HK-2 (cell line): ENCODE measurements around the gene IFNA7.
"Not testable (repeated sequence)": the region's sequence is repeated elsewhere in the genome, so short reads cannot be mapped to it uniquely, and the experiment has no call there.

Source experiments
- DNase-seq: peaks from one replicate; pipeline ENCODE4 v3.0.0-alpha.2; 2018; ENCODE audit not compliant: unreplicated experiment

IFNA7 gene

GRCh38 chr9:21182810-21183736, 18.9 kb downstream of the IFNA7 start:
- not testable (repeated sequence) for DNase-seq

DNA sequence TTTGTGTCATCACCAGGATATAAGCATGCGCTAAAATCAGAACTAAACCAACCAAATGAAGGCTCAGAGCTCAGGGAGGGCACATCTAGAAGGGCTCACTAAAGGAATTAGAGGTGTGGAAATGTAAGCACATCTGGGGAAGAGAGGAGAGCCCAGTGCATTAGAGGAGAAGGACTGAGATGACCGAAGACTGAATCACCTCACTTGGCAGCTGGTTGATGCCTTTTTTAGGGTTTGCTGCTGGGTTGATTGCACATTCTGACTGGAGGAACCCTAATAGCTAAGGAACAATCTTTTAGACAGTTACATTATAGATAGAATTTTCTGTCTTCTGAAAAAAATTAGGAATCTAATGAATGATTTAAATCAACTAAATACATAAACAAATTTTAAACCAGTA, 27.3 kb downstream of the IFNA7 start:
- no peak for DNase-seq

DNA sequence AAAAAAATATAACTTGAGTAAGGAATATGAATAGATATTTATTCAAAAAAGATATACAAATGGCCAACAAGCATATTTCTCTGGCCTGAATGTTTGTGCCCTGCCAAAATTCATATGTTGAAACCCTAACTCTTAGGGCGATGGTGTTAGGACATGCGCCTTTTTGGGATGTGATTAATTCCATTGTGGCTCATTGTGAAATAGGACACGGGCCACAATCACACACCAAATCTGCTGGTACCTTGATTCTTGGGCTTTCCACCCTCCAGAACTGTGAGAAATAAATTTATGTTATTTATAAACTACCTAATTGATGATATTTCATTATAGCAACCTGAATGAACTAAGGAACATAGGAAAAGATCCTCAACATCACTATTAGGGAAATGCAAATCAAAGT, 29.8 kb downstream of the IFNA7 start:
- no peak for DNase-seq

DNA sequence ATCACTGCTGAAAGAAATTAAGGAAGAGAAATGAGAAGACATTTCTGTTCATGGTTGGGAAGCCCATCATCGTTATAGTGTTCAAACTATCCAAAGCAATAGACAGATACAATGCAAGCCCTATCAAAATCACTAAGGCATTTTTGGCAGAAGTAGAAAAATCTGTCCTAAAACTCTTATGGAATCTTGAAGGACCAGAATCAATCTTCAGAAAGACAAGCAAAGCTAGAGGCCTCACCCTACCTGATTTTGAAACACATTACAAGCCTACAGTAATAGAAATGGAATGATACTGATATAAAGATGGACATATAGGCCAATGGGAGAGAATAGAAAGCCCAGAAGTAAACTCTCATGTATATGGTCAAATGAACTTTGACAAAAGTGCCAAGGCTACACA, 30.7 kb downstream of the IFNA7 start:
- no peak for DNase-seq

DNA sequence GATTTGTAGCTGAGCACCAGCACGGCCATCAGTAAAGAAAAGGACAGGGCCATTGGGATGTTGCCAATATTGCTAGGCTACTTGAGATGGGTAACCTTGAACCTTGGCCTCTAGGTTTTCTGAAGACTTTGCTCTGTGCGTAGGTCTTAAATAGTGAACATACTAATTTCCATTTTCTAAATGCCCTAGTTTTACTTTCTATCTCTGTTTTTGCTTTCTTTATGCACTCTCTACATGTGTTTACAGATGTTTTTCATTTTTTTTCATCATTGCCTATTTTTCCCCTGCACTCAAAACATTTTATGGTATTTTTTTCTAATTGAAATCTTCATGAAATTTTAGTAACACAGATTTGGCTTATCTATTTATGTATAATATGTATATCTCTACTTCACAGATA, 35.4 kb downstream of the IFNA7 start, which contains the start of gene IFNA21:
Gene IFNA21 (minus strand): TSS at position 101 of the 400 bp plus-strand sequence. CDS start 48 bp downstream, at position 53.
- DNase-seq: not testable (repeated sequence)

DNA sequence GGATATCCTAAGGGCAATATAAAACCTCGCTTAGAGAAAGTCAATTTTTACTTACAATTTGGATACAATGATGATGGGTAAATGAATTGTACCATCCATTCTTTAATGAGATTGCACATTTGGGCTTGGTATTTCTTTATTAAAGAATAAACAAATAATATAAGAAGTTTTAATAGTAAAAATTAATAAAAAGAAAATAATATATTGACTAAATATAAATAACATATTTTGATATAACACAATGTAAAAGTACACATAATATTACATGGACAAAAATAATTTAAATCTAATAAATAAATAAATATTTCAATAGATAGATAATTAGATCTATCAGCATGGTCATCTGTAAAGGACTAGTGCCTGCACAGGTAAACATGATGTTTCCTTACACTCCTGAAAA, 36.5 kb downstream of the IFNA7 start:
- DNase-seq: no peak

DNA sequence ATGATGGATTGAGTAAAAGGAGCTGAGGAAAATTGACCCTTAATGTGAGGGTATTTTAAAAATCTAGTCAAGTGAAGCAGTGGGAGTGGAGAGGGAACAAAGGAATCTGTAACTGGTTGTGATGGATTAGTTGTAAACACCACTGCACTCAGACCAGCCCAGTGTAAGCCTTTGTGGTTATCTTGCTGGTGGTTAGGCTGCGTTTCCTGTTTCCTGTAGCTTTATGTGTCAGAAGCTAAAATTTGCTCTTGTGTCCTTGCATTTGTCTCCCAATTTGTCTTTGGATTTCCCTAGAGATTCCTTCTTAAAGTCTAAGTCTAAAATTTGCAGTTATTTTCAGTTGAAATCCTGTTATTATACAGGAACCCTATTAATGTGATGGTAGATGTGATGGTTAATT, 41.8 kb downstream of the IFNA7 start:
- DNase-seq: no peak

- DNase-seq: no peak
Measured at GRCh38 chr9:21155501-21155900, 46.5 kb downstream of the IFNA7 start.

DNA sequence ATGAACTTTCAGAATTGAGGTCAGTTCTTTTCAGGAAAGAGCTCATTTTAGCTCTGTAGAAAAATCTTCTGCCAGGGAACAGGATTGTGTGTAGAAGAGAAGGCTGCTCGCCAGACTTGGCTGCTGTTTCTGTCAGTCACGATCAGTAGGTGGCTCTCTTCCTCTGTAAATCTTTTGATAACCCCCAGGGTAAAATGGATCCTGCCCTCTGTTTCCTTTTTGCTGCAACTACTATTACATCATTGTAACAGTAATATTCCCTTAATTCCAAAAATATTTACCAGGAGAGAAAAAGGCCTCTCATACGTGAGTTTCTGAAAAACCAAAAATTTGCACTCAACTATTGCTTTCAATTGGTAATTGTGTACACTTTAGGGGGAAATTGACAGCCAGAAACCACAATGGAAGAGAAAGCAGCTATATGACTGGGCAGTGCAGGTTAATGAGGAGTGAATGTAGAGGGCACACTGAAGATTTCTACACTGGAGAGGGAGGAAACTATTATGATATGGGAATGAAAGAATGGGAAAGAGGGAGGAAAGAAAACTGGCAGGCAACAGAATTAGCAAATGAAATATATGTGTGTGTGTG, 47.9 kb downstream of the IFNA7 start:
- peak; percentile 12 for DNase-seq

DNA sequence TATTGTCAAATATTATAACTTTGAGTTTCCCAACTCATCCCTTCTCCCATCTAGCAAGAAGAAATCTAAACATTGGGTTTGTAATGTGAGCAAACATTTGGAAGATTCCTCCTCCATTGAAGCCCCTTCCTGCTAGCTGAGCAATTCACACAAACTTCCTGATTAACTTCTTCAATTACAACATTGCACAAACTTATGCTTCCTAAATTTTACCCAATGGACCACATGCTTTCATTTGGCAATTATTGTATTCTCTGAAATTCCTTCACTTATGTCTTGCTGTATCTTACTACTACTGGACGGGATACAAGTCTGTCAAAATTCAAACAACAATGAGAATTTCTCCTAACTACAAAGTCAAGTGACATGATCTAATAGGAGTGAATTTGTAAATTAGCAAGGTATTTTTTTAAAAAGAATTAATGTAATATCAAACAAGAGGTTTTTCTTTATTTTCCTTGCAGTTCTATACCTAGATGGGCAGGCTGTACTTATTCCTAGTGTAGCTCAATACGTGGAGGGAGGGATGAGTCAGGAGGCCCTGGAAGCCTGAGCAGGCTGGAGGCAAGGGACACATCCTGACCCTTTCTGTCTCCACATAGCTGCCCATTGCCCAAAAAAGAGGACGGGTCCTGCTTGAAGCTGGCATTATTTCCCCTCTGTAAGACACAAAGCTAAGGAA, 48.5 kb downstream of the IFNA7 start:
- peak; percentile 17 for DNase-seq
